HT1080 (cell line): Measurements from ENCODE around the gene FIGNL2. TPM values are rescaled to one million over a fixed set of nuclear protein-coding genes. Genes with fewer than 3 reads are reported as not detected.
A peak's percentile ranks its signal among the peaks of the same experiment; 100 is the strongest.
"Not testable (repeated sequence)": the region's sequence is repeated elsewhere in the genome, so short reads cannot be mapped to it uniquely, and the experiment has no call there.

Experiments used
- DNase-seq: peaks from one replicate; pipeline ENCODE4 v3.0.0-alpha.2; 2015; ENCODE audit warnings: low read depth
- total RNA-seq: library from RNA; depleted of rRNA; stranded (reverse); fragments of >200 nt; shearing (Covaris generic); gene quantifications from 2 replicates; pipeline ENCODE4 v1.2.3, GENCODE V29; 2014

Gene FIGNL2
- total RNA-seq, 1 experiment from 2014 or later, result 0.10 TPM

DNA sequence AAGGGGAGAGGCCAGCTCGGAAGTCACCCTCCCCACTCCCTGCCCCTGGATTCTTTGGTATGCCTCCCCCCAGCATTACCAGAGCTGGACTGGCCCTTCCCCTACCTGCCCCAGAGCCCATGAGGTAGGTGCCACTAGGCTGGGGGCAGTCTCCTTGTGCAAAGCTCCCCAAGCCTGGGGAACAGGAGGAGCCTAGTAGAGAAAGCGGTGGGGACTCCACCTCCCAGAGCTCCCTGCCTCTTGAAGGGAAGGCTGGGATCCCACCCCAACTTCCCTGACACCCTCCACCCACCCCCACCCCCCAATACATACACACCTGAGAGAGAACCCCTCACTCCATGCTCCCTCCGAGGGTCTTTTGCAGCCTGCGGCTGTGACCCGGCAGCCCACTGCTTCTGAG is 30.4 kb downstream of the FIGNL2 start:
- DNase-seq, result no peak

DNA sequence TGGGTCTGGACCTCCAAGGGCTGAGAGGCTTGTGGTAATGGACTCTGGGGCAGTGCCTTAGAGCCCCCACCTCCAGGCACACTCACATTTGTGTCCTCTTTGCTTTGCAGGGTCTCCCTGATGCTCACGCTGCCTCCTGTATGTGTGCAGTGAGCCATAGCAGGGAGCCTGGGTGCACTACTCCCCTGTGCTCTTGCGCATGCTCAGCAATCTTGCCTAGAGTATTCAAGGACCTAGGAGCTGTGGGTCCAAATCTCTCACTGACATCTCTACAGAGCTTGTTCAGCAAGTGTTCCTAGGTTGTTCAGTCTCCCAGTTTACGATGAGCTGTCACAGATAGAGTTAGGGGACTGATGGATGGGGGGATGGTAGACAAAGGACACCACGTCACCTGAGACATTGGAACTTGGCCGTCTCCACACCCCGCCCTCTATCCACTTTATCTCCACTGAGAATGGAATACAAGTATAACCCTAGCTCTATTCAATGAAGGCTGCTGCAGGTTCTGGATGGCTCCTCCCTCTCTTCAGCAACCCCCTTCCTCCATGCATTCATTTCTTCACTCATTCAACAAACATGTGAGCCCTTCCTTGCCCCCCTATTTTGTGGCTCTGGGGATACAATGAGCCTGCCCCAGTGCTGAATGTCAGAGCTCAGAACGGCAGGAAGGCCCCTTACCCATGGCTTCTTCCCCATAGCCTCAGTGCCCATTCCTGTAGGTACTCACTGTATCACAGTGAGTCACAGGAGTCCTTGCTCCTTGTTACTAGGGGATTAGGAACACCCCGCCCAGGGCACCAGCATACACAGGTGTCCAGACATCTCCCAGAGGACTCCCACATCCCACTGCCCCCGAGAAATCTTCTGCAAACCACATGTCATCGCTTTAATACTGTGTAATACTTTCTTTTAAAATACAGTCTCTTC is 31.2 kb downstream of the FIGNL2 start:
- no peak for DNase-seq

DNA sequence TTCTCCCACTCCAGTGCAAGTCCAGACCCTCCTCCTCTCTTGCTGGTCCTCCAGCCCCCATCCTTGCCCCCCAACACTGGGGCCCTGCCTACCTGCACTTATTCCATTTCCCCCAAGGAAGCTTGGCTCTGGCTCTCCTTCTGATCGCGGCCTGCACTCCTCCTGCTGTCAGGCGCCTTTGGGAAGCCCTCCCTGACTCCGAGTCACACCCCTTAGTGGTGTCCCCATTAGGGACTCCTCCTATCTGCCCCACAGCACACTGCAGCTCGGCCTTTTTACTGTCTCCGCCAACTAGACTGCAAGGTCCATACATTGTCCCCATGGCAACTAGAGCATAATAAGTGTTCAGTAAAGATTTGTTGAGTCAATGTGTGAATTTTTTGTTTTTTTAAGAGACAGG is 32.9 kb downstream of the FIGNL2 start:
- no peak for DNase-seq

DNA sequence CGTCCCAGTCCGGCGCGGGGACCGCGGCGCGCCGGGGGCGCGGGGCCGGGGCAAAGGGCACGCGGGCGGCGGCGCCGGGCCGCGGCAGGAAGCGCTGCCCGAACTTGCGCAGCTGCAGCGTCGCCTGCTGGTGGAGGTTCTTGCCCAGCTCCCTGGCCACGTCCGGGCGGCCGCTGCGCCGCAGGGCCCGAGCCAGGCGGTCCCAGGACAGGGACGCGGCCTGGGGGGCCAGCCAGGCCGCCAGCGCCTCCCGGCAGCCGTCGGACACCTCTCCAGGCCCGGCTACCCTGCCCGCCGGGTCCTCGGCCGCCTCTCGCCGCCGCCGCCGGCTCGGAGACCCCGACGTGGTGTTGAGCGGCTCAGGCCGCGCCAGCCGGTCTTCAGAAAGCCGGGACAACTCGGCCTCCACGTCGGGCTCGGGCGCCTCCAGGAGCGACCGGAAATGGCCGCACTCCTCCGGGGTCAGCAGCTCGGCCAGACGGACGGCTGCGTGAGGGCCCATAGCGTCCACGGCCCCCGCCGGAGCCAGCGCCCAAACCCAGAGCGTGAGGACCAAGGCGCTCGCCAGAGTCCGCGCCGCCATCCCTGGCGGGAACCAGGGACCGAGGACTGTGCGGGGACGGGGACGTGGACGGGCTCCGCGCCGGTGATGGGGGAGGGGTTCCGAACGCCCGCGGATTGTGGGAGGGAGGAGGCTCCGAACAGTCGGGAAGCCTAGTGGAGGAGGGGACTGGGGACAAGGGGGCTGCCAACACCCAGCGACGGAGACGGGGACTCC is 34.0 kb downstream of the FIGNL2 start:
- no peak for DNase-seq

DNA sequence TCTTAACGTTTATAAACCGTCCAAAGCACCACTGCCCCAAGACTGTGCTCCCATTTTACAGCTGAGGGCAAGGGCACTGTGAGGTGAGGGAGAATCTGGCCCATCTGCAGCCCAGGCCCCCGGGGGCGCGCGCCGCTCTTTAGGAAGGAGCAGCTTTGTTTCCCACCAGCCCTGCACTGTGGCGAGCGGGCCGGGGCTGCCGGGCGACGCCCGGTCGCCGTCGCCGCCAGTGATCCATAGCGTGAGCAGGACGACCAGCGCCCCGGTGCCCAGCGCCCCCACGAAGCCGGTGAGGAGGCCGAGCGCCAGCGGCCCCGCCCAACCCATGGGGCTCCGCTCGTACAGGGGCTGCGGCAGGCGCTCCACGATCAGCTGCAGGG is 34.6 kb downstream of the FIGNL2 start:
- DNase-seq, result no peak

DNA sequence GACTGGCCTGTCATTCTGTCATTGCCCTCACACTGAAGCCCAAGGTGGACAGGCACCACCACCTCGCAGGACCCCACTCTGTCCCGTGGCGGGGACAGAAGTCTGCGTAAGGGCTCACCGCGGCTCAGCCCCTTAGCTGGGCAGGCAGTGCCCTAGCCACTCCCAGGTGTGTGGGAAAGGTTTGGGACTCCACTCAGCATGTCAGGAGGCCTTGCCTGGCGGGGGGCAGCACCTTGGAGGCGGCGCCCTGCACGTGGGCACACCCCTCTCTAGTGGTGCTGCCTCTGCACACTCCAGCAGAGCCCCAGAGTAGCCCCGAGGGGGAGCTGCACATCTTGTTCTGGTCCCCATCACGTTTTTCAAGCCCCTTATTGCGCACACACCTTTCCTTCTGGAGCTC is 35.6 kb downstream of the FIGNL2 start:
- no peak for DNase-seq

DNA sequence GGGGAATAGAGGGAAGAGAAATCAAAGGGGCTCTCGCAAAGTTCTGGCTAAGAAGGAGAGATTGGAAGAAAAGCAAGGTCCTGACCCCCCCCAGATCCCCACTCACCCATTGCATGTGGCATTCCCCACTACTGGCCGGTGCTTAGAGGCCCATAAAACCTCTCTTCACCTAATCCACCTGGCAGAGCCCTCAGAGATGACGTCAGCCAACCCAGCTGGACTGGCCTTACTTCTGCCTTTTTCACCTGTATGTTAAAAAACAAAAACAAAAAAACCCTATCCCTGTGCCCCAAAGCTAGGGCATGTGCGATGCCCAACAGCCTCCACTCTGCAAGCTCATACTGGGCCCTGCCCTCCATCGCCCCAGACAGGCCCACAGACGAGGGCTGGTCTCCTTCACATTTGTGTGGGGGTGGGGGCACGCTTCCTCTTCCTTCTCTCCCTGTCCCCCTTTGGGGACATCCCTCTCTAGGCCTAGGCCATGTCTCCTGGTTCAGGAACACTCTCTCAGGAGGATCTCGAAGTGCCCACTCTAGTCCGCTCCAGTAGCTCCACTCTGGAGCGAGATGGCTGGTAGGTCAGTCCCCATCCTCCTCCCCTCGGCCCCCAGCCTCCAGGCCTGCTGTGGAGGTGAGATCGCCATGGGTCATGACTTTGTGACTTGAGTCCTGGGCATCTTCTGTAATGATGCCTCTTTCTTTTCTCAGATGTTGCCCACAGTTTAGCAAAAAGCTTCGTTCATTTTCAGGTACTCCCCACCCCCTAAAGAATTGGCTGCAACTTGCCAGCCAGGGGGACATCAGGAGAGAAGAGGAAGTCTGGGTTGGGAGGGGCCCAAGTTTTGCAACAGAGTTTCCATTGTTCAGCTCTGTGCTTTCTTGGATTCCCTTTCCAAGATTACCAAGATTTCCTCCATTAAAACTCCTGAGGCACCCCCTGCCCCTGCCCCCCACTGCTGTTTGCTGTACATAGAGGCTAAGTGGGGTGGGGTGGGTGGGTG is 37.0 kb downstream of the FIGNL2 start:
- DNase-seq, result no peak

DNA sequence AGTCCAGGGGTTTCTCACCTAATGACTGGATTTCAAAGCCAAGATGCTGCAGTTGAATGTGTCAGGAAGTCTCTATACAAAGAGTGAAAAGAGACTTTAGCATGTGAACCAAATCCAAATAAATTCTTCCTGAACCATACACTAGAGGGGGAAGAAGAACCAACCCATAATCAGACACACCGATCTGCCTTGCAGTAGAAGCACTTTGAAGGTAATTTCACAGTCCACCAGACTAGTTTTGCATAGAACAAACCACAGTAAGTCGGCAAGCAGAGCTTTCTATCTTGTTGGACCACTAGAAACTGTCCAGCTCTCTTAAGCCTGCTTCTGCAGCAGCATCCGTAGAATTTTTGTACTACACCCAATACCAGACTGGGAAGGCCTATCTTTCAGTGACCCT is 39.3 kb downstream of the FIGNL2 start:
- DNase-seq, result no peak

DNA sequence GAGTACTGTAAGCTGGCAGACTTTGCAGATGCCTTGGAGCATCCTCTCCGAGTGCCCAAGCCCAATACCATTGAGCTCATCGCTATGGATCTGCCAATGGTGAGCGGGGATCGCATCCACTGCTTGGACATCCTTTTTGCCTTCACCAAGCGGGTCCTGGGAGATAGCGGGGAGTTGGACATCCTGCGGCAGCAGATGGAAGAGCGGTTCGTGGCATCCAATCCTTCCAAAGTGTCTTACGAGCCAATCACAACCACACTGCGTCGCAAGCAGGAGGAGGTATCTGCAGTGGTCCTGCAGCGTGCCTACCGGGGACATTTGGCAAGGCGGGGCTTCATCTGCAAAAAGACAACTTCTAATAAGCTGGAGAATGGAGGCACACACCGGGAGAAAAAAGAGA is 41.6 kb downstream of the FIGNL2 start:
- no peak for DNase-seq

DNA sequence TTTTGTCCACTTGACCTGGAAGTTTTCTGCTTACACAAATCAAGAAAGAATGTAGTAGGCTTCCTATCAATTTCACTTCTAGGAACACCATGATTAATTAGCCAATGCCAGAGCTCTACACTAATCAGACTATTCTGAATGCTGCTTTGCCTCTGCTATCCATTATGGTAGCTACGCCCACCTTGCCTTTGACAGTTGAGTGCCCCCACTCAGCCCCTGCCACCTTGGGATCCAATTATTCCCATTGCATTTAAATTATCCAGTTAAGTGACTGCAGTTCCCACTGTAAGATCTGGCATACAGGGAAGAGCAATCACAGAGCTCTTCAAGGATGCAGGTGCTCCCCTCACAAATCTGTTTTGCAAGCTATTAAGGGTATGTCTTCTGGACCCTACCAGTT is 47.5 kb downstream of the FIGNL2 start:
- no peak for DNase-seq

DNA sequence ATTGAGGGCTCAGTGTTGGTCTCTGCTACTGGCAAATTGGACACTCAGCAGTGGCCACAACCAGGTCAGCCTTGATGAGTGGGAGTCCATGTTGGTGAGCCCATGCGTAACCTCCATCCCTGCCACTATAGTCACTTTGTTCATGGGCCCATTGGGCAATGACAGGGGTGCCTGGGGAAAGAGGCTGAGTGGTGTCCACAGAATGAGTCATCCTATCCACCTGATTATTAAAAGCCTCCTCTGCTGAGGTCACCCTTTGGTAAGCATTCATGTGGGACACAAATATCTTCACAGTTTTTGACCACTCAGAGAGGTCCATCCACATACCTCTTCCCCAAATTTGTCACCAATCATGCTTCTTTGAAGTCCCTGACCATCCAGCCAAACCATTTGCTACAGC is 50.0 kb downstream of the FIGNL2 start:
- peak; percentile 42 for DNase-seq

DNA sequence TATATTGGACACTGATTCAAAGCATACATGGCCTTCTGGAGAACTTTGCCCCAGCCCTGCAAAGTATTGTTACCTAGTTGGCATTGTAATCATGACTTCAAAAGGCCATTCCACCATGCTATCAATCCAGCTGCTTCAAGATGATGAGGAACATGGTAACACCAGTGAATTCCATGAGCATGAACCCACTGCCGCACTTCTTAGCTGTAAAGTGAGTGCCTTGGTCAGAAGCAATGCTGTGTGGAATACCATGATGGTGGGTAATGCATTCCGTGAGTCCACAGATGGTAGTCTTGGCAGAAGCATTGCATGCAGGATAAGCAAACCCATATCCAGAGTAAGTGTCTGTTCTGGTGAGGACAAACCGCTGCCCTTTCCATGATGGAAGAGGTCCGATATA is 50.5 kb downstream of the FIGNL2 start:
- not testable (repeated sequence) for DNase-seq

DNA sequence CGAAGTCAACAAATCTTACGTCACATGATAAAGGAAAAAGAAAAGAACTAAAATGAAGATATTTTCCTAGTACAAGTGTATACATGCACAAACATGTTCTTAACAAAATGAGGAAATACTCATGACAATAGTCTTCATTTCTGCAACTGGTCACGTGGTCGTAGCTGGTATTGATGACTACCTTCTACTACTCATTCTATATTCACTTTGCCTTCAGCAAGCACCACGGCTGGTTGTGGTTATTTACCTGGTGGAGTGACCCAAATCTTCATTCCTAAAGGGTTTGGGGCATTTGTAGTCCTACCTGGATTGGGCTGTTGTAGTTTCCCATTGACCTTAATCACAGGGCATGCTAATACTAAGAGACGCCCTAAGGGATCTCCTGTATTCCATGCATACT is 51.2 kb downstream of the FIGNL2 start:
- DNase-seq, result no peak

DNA sequence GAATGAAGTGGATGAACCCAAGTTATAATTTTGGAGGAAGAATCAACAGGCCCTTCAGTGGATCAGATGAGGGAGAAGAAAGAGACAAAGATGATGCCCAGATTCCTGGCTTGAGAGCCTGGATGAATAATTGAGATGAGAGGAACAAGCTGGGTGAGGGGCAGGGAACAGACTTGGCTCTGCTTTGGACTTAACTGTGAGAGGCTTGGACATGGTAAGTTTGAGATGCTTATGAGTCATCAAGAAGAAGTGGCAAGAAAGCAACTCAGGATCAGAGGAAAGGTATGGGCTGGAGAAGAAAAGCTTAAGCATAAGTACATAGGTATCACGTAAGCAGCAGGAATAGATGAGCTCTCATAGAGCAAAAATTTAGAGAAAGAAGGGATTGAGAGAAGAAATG is 55.3 kb downstream of the FIGNL2 start:
- peak; percentile 52 for DNase-seq

DNA sequence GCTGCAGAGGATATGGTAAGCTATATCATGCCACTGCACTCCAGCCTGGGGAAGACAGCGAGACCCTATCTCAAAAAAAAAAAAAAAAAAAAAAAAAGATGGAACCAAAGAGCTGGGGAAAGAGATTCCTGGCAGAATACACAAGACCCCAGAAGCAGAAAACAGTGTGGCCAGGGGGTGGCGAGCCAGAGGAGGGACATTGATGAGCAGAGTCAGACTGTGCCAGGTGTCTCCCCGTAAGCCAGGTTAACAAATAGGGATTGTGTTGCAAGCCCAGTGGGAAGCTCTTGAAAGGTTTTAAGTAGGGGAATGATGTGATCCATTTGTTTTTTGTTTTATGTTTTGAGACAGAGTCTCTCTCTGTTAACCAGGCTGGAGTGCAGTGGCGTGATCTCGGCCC is 56.1 kb downstream of the FIGNL2 start:
- DNase-seq, result no peak

DNA sequence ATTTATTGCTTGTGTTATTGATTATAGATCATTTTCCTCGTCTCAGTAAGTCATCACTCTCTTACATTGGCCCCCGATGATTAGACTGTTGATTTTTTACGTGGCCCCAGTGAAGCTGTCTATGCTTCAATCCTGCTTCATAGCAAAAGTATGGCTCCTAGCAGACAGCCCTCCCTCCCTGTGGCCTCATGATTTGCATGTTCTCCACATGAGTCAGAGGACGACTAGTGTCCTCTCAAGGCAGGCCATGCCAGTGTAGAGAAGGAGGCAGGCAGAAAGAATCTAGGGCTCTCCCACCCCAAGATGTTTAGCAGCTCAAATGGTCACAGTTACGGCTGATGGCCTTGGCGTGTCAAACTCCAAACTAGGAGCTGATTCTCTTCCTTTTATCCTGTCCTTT is 59.6 kb downstream of the FIGNL2 start:
- peak; percentile 70 for DNase-seq

DNA sequence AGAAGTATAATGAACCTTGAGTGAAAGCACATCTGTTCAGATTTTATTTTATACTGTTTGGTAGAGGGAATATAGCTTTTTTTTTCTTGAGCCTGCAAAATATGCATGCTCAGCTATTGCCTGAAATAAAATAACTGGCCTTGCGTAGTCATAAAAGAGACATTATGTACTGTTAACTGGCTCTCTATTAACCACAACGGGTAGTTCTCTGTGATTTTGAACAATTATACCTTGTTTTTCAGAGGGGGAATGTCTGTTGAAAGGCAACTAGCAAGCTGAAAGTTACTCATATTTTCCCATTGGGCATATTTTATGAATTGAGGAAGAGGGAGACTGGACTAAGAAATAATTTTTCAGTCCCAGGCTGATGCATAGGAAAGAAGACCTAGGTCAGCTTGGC is 62.6 kb downstream of the FIGNL2 start:
- no peak for DNase-seq

DNA sequence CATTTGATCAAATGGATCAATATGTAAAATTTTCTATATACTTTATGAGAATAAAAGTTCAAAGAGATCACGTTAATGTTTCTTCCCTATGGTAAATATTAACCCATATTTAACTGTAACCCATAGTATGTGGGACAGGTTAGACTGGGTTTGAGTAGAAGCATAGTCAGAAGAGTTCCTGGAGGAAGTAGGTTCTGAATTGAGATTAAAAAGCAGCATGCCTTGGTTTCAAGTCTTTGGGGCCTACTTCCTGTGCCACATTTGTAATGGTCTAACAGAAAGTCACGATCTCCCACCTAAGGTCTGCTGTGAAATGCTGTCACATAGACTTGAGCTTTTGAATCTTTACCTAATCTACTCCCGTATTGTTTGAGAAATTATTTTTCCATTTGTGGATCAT is 63.8 kb downstream of the FIGNL2 start:
- no peak for DNase-seq

DNA sequence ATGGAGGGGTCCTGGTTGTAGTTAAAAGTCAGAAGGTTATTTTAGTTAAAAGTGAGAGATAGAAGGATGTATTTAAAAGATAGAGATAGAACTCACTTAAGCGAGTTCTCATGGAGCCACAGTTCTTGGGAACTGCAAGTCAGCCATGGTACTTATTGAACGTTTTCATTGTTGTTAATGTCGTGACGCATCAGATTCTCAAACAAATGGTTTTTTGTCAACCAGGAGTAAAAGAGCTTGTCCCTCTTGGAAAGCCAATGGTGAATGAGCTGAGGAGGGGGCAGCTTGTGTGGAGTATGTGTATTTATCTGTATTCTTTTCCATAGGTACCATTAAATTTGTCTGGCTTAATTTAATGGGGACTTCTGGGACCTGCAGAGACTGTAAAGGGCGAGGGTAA is 68.6 kb downstream of the FIGNL2 start:
- no peak for DNase-seq

DNA sequence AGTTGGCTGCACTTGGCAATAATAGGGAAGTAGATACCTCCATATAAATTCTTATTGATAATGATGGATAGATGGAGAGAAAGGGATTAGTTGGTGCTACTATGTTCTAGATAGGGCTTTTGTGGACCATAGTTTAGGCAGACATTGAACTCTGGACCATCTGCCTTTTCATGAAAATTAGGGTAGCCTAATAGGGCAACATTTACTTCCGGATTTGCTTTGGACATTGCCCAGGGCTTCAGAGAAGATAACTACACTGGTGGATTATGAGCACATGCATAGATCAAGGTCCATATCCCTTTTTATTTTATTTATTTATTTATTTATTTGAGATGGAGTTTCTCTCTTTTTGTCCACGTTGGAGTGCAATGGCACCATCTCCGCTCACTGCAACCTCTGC is 70.5 kb downstream of the FIGNL2 start:
- DNase-seq, result no peak

DNA sequence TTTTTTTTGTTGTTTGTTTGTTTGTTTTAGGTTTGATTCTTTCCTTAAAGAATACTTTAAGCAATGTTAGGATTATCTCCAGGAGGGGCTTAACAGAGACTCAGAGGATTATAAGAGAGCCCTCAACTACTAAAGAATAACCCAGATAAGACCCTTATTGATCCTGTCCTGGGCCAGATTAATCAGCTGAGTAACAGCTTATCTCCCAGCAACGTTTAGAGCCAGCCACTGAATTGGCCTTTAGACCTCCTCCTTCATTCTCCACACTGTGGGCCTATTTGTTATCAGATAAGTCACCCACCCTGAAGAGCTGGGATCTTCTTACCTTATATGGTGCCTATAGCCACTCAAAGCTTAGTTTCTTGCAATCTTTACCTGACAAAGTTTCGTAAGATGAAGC is 71.1 kb downstream of the FIGNL2 start:
- DNase-seq, result no peak

DNA sequence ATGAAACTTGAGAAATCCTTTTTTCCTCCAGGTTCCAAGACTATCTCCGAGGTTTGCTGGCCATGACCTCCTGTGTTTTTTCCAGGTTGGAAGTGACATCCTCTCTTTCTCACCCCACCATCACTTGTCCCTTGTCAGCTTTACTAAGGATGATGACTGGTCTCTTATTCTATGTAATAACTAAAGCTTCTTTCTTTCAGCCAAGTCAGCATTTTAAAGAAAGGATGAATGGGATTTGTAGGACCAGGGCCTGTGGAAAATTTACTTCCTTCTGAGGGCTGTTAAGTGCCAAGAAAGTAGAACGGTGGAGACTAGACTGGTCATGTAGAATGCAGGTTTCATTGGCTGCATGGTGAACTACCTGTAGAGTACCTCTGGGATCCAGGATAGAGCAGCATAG is 73.6 kb downstream of the FIGNL2 start:
- no peak for DNase-seq
